ENCODE results near the gene LCE7A. TPM values are rescaled to one million over a fixed set of nuclear protein-coding genes. Genes with fewer than 3 reads are reported as not detected.

Gene LCE7A
- total and polyA plus RNA-seq, 2 donors (not counting 1 experiment from before 2014, with no cell fraction given) = not detected

DNA sequence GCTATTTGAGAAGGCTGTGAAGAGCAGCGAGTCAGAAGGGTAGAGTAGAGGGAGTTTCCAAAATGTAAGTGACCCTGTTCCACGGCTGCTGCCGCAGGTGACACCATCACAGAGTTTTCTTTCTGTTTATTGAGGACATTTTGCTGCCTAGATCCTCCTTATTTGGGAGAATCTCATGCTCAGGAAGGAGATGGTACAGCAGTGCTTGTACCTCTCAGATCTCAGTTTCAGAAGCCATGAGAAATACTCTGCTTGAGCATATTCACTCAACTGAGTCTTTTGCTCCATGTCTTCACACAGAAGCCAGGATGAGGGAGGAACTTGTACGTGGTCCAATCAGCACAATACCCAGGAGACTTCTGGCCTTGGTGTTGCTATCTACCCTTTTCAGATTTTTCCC lies 1.6 kb downstream of the LCE7A start:
- H3K27ac Mint-ChIP-seq = no peak overlapping the region
- CTCF ChIA-PET = interaction anchor here (1.5 kb wide), 1 partner anchor 9 kb away, joined by 5 read pairs; no protein-coding TSS in a partner anchor
- H3K27me3 ChIP-seq (replicated peaks in 1 of 4; ENCODE audit: control extremely low read depth in 1 of 4, control insufficient read depth in 3 of 4, insufficient read depth in 4 of 4, low read length in 3 of 4) = no peaks in the 10 kb centered on the region
- H3K27me3 Mint-ChIP-seq = peaks cover 19% of the 10 kb centered on the region
- H3K27ac ChIP-seq (ENCODE audit: low read length in 2 of 2) = no peak overlapping the region
- H3K9me3 ChIP-seq (ENCODE audit: control extremely low read depth in 1 of 3, control insufficient read depth in 2 of 3, insufficient read depth in 1 of 3, low read length in 2 of 3) = no peaks in the 10 kb centered on the region
- H4K20me1 ChIP-seq (ENCODE audit: control insufficient read depth, insufficient read depth, low read length, poor library complexity, severe bottlenecking) = no peaks in the 10 kb centered on the region
- no peak overlapping the region for H3K4me2 ChIP-seq (replicated peaks; ENCODE audit: low read depth, low read length, poor library complexity, severe bottlenecking)
- no peaks in the 10 kb centered on the region for H3K4me1 Mint-ChIP-seq
- no peak for TF ChIP-seq EZH2 (IDR thresholded peaks at IDR 0.05; ENCODE audit: borderline replicate concordance, insufficient read depth, low read depth, low read length, poor library complexity, severe bottlenecking)
- TF ChIP-seq, protein P1, sequence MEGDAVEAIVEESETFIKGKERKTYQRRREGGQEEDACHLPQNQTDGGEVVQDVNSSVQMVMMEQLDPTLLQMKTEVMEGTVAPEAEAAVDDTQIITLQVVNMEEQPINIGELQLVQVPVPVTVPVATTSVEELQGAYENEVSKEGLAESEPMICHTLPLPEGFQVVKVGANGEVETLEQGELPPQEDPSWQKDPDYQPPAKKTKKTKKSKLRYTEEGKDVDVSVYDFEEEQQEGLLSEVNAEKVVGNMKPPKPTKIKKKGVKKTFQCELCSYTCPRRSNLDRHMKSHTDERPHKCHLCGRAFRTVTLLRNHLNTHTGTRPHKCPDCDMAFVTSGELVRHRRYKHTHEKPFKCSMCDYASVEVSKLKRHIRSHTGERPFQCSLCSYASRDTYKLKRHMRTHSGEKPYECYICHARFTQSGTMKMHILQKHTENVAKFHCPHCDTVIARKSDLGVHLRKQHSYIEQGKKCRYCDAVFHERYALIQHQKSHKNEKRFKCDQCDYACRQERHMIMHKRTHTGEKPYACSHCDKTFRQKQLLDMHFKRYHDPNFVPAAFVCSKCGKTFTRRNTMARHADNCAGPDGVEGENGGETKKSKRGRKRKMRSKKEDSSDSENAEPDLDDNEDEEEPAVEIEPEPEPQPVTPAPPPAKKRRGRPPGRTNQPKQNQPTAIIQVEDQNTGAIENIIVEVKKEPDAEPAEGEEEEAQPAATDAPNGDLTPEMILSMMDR (IDR thresholded peaks at IDR 0.05) = no peak
- no peaks in the 10 kb centered on the region for H3K9me3 Mint-ChIP-seq (ENCODE audit: insufficient read depth)
- no peak overlapping the region for H3K4me3 ChIP-seq (ENCODE audit: control extremely low read depth in 1 of 5, extremely low read depth in 1 of 5, insufficient read depth in 1 of 5, low read depth in 2 of 5, low read length in 4 of 5)
- no peak for DNase-seq
- POLR2A ChIA-PET = no interaction called here
- H3K36me3 ChIP-seq (replicated peaks in 1 of 2; ENCODE audit: control extremely low read depth in 1 of 2, control insufficient read depth in 1 of 2, extremely low read depth in 1 of 2, insufficient read depth in 2 of 2, low read length in 1 of 2) = no peaks in the 10 kb centered on the region
- H3K4me3 Mint-ChIP-seq = no peak overlapping the region
- no peak overlapping the region for H2AFZ ChIP-seq (ENCODE audit: insufficient read depth, low read depth, low read length, poor library complexity, severe bottlenecking)
- WGBS (ENCODE audit: insufficient coverage) = 77% methylated on average over 4 of the region's 4 CpGs
- H3K4me1 ChIP-seq (ENCODE audit: control insufficient read depth in 2 of 2, insufficient read depth in 2 of 2, low read length in 2 of 2) = no peaks in the 10 kb centered on the region
- H3K79me2 ChIP-seq (ENCODE audit: control insufficient read depth, insufficient read depth, low read length) = no peaks in the 10 kb centered on the region
- no peak overlapping the region for H3K9ac ChIP-seq (ENCODE audit: low read length)
- intact Hi-C loops (cut with micrococcal nuclease) = no loop called here
- no peak for ATAC-seq (ENCODE audit: low read depth)

DNA sequence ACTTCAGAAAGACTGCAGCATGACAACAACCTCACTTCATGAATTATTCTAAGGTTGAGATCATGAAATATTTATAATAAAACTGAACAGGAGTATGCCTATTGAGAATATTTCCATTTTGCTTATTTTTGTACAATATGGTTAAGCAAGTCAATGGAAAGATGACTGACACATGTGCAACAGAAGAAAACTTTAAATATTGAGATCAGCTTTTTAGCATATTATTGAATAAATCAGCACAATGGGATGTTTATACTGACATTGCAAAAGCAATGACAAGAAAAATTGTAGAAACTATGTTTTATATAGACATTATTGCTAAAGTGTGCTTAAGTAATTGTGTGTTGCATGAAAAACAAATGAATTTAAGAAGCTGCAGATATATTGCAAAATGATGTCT lies 4.6 kb downstream of the LCE7A start:
- H3K9ac ChIP-seq (ENCODE audit: low read length) = no peak overlapping the region
- H3K27ac ChIP-seq (ENCODE audit: low read length in 2 of 2) = no peak overlapping the region
- Mint-ChIP-seq H3K27ac (no peak overlapping the region), H3K4me3 (no peak overlapping the region), H3K9me3 (ENCODE audit: insufficient read depth) (no peaks in the 10 kb centered on the region), H3K27me3 (peaks cover 4% of the 10 kb centered on the region), H3K4me1 (no peaks in the 10 kb centered on the region)
- ATAC-seq (ENCODE audit: low read depth) = no peak
- no peak for DNase-seq
- no peak overlapping the region for H3K4me3 ChIP-seq (ENCODE audit: control extremely low read depth in 1 of 5, extremely low read depth in 1 of 5, insufficient read depth in 1 of 5, low read depth in 2 of 5, low read length in 4 of 5)
- H3K79me2 ChIP-seq (ENCODE audit: control insufficient read depth, insufficient read depth, low read length) = no peaks in the 10 kb centered on the region
- H3K9me3 ChIP-seq (ENCODE audit: control extremely low read depth in 1 of 3, control insufficient read depth in 2 of 3, insufficient read depth in 1 of 3, low read length in 2 of 3) = no peaks in the 10 kb centered on the region
- no peaks in the 10 kb centered on the region for H3K4me1 ChIP-seq (ENCODE audit: control insufficient read depth in 2 of 2, insufficient read depth in 2 of 2, low read length in 2 of 2)
- H4K20me1 ChIP-seq (ENCODE audit: control insufficient read depth, insufficient read depth, low read length, poor library complexity, severe bottlenecking) = no peaks in the 10 kb centered on the region
- no peak overlapping the region for H3K4me2 ChIP-seq (replicated peaks; ENCODE audit: low read depth, low read length, poor library complexity, severe bottlenecking)
- POLR2A ChIA-PET = no interaction called here
- CTCF ChIA-PET = interaction anchor here (0.9 kb wide), 1 partner anchor 413 kb away, joined by 3 read pairs; no protein-coding TSS in a partner anchor
- TF ChIP-seq EZH2 (IDR thresholded peaks at IDR 0.05; ENCODE audit: borderline replicate concordance, insufficient read depth, low read depth, low read length, poor library complexity, severe bottlenecking) = no peak
- TF ChIP-seq, protein P1 (IDR thresholded peaks at IDR 0.05) = no peak
- H3K27me3 ChIP-seq (replicated peaks in 1 of 4; ENCODE audit: control extremely low read depth in 1 of 4, control insufficient read depth in 3 of 4, insufficient read depth in 4 of 4, low read length in 3 of 4) = no peaks in the 10 kb centered on the region
- H2AFZ ChIP-seq (ENCODE audit: insufficient read depth, low read depth, low read length, poor library complexity, severe bottlenecking) = no peak overlapping the region
- intact Hi-C loops (cut with micrococcal nuclease) = no loop called here
- no peaks in the 10 kb centered on the region for H3K36me3 ChIP-seq (replicated peaks in 1 of 2; ENCODE audit: control extremely low read depth in 1 of 2, control insufficient read depth in 1 of 2, extremely low read depth in 1 of 2, insufficient read depth in 2 of 2, low read length in 1 of 2)

Data from B cell (primary cell).